Activated T-cell treated with anti-CD3 and anti-CD28 coated beads for 24 hours (primary cell): ENCODE measurements around the gene ABAT.
"Not testable (repeated sequence)": the region's sequence is repeated elsewhere in the genome, so short reads cannot be mapped to it uniquely, and the experiment has no call there.

Source experiments
- DNase-seq: peaks from one replicate; pipeline ENCODE4 v3.0.0-alpha.2; 2020; ENCODE audit warnings: low read depth

The ABAT gene

GRCh38 chr16:8682551-8683259, 8.3 kb downstream of the ABAT start:
- no peak for DNase-seq

GRCh38 chr16:8683640-8684039, 9.2 kb downstream of the ABAT start:
- no peak for DNase-seq

GRCh38 chr16:8685617-8686016, 11.2 kb downstream of the ABAT start:
- no peak for DNase-seq

GRCh38 chr16:8686031-8686621, 11.7 kb downstream of the ABAT start:
- DNase-seq, result no peak

- no peak for DNase-seq
Measured at GRCh38 chr16:8686879-8687278, 12.5 kb downstream of the ABAT start.

- DNase-seq, result no peak
Measured at GRCh38 chr16:8689686-8690085, 15.3 kb downstream of the ABAT start.

- no peak for DNase-seq
Measured at GRCh38 chr16:8691728-8692127, 17.3 kb downstream of the ABAT start.

GRCh38 chr16:8694795-8695728, 20.6 kb downstream of the ABAT start:
- no peak for DNase-seq

GRCh38 chr16:8696880-8697279, 22.5 kb downstream of the ABAT start:
- no peak for DNase-seq

GRCh38 chr16:8697965-8698364, 23.5 kb downstream of the ABAT start:
- DNase-seq, result no peak

GRCh38 chr16:8703693-8704092, 29.3 kb downstream of the ABAT start:
- no peak for DNase-seq

- DNase-seq, result no peak
Measured at GRCh38 chr16:8704098-8704497, 29.7 kb downstream of the ABAT start.

- DNase-seq, result not testable (repeated sequence)
Measured at GRCh38 chr16:8705100-8705822, 30.8 kb downstream of the ABAT start.

GRCh38 chr16:8708536-8708935, 34.1 kb downstream of the ABAT start:
- DNase-seq, result no peak

- DNase-seq, result no peak
Measured at GRCh38 chr16:8712589-8713361, 38.4 kb downstream of the ABAT start.

GRCh38 chr16:8713635-8714172, 39.3 kb downstream of the ABAT start:
- DNase-seq, result no peak

- no peak for DNase-seq
Measured at GRCh38 chr16:8714174-8714573, 39.8 kb downstream of the ABAT start.

- DNase-seq, result no peak
Measured at GRCh38 chr16:8714807-8715206, 40.4 kb downstream of the ABAT start.

- DNase-seq, result no peak
Measured at GRCh38 chr16:8716052-8716451, 41.6 kb downstream of the ABAT start.

GRCh38 chr16:8716592-8716991, 42.2 kb downstream of the ABAT start:
- no peak for DNase-seq

- no peak for DNase-seq
Measured at GRCh38 chr16:8717469-8717868, 43.1 kb downstream of the ABAT start.
